ENCODE data around the gene DNAJC12.
"Not testable (repeated sequence)": the region's sequence is repeated elsewhere in the genome, so short reads cannot be mapped to it uniquely, and the experiment has no call there.

Gene DNAJC12

DNA sequence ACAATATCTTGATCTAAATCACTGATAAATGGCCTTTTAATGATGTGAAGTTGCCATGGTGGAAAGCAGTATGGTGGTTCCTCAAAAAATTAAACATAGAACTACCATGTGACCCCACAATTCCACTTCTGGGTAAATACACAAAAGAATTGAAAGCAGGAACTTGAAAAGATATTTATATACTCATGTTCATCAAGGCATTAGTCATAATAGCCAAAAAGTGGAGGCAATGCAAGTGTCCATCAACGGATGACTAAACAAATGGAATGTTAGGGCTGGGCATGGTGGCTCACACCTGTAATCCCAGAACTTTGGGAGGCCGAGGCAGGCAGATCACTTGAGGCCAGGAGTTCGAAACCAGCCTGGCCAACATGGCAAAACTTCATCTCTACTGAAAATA, 2.0 kb upstream of the DNAJC12 start:
- Histone ChIP-seq H3K36me3 (replicated peaks; ENCODE audit: low read depth, low read length) (no peaks in the 10 kb centered on the region), H4K20me1 (ENCODE audit: insufficient read depth, low read length) (no peaks in the 10 kb centered on the region), H3K27ac (ENCODE audit: low read length) (no peak overlapping the region), H2AFZ (ENCODE audit: low read depth, low read length) (no peak overlapping the region), H3K79me2 (ENCODE audit: low read length) (no peaks in the 10 kb centered on the region), H3K9ac (ENCODE audit: low read length) (no peak overlapping the region), H3K9me3 (ENCODE audit: insufficient read depth, low read length) (no peaks in the 10 kb centered on the region), H3K4me1 (ENCODE audit: low read length) (no peaks in the 10 kb centered on the region), H3K4me2 (ENCODE audit: low read length) (no peak overlapping the region), H3K4me3 (ENCODE audit: low read length) (no peak overlapping the region), H3K27me3 (ENCODE audit: low read depth, low read length) (no peaks in the 10 kb centered on the region)
- TF ChIP-seq, protein P1, sequence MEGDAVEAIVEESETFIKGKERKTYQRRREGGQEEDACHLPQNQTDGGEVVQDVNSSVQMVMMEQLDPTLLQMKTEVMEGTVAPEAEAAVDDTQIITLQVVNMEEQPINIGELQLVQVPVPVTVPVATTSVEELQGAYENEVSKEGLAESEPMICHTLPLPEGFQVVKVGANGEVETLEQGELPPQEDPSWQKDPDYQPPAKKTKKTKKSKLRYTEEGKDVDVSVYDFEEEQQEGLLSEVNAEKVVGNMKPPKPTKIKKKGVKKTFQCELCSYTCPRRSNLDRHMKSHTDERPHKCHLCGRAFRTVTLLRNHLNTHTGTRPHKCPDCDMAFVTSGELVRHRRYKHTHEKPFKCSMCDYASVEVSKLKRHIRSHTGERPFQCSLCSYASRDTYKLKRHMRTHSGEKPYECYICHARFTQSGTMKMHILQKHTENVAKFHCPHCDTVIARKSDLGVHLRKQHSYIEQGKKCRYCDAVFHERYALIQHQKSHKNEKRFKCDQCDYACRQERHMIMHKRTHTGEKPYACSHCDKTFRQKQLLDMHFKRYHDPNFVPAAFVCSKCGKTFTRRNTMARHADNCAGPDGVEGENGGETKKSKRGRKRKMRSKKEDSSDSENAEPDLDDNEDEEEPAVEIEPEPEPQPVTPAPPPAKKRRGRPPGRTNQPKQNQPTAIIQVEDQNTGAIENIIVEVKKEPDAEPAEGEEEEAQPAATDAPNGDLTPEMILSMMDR (IDR thresholded peaks at IDR 0.05; ENCODE audit: low read depth, low read length): no peak
- no peak for TF ChIP-seq EZH2phosphoT487 (IDR thresholded peaks at IDR 0.05; ENCODE audit: low read depth)

DNA sequence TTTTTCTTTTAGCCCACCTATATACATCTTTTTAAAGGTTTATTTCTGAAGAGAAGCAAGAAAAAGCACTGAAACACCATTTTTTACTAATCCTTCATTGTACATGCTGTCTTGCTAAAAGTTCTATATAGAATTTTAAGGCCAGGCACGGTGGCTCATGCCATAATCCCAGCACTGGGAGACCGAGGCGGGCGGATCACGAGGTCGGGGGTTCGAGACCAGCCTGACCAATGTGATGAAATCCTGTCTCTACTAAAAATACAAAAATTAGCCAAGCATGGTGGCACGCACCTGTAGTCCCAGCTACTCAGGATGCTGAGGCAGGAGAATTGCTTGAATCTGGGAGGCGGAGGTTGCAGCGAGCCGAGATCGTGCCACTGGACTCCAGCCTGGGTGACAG, 1.5 kb upstream of the DNAJC12 start:
- not testable (repeated sequence) for H3K27me3 ChIP-seq (ENCODE audit: low read depth, low read length); H3K36me3 ChIP-seq (replicated peaks; ENCODE audit: low read depth, low read length); H3K79me2 ChIP-seq (ENCODE audit: low read length); H3K9me3 ChIP-seq (ENCODE audit: insufficient read depth, low read length); H3K9ac ChIP-seq (ENCODE audit: low read length); H3K27ac ChIP-seq (ENCODE audit: low read length); H3K4me1 ChIP-seq (ENCODE audit: low read length); H3K4me3 ChIP-seq (ENCODE audit: low read length); H2AFZ ChIP-seq (ENCODE audit: low read depth, low read length); H4K20me1 ChIP-seq (ENCODE audit: insufficient read depth, low read length); H3K4me2 ChIP-seq (ENCODE audit: low read length)

DNA sequence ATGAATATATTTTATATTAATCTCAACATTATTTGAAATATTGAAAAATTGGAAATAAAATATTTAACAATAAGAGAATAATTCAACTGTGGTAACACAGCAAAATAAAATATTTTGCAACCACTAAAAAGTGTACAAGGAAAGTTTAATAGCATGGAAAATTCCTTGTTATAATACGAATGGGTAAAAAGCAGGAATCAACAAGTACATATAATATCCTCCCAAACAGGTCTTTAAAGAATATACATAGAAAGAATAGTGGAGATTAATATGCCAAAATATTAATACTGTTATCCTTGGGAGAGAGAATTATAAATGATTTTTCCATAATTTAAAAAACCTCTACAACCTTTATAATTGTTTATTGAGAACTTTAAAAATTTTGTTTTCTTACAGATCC, 1.0 kb downstream of the DNAJC12 start:
- H3K27me3 ChIP-seq (ENCODE audit: low read depth, low read length): no peaks in the 10 kb centered on the region
- TF ChIP-seq, protein P1 (IDR thresholded peaks at IDR 0.05; ENCODE audit: low read depth, low read length): no peak
- TF ChIP-seq EZH2phosphoT487 (IDR thresholded peaks at IDR 0.05; ENCODE audit: low read depth): no peak
- no peak overlapping the region for H3K9ac ChIP-seq (ENCODE audit: low read length)
- H3K9me3 ChIP-seq (ENCODE audit: insufficient read depth, low read length): no peaks in the 10 kb centered on the region
- H3K79me2 ChIP-seq (ENCODE audit: low read length): no peaks in the 10 kb centered on the region
- H3K4me2 ChIP-seq (ENCODE audit: low read length): no peak overlapping the region
- no peak overlapping the region for H3K27ac ChIP-seq (ENCODE audit: low read length)
- no peaks in the 10 kb centered on the region for H3K36me3 ChIP-seq (replicated peaks; ENCODE audit: low read depth, low read length)
- no peaks in the 10 kb centered on the region for H3K4me1 ChIP-seq (ENCODE audit: low read length)
- H3K4me3 ChIP-seq (ENCODE audit: low read length): no peak overlapping the region
- H4K20me1 ChIP-seq (ENCODE audit: insufficient read depth, low read length): no peaks in the 10 kb centered on the region
- no peak overlapping the region for H2AFZ ChIP-seq (ENCODE audit: low read depth, low read length)

DNA sequence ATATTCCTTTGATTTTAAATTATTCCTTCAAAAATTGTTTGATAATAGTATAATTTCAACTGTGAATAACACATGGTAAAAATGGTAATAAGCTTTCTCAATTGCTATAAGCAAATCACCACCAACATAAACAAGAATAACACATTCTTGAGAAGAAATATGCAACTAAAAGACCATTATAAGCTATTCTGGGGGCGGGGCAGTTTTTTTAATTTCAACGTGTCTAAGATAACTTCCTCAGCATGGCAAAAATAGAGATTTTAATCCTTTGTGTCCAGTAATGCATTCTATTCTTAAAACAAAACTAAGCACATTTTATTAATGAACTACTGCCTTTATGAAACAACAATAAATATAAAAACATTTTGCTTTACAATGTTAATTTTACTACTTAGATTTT, 1.5 kb downstream of the DNAJC12 start:
- Histone ChIP-seq H3K79me2 (ENCODE audit: low read length) (no peaks in the 10 kb centered on the region), H2AFZ (ENCODE audit: low read depth, low read length) (no peak overlapping the region), H3K9me3 (ENCODE audit: insufficient read depth, low read length) (no peaks in the 10 kb centered on the region), H3K4me2 (ENCODE audit: low read length) (no peak overlapping the region), H3K4me3 (ENCODE audit: low read length) (no peak overlapping the region), H3K9ac (ENCODE audit: low read length) (no peak overlapping the region), H3K27me3 (ENCODE audit: low read depth, low read length) (no peaks in the 10 kb centered on the region), H3K27ac (ENCODE audit: low read length) (no peak overlapping the region), H4K20me1 (ENCODE audit: insufficient read depth, low read length) (no peaks in the 10 kb centered on the region), H3K36me3 (replicated peaks; ENCODE audit: low read depth, low read length) (no peaks in the 10 kb centered on the region), H3K4me1 (ENCODE audit: low read length) (no peaks in the 10 kb centered on the region)
- no peak for TF ChIP-seq EZH2phosphoT487 (IDR thresholded peaks at IDR 0.05; ENCODE audit: low read depth)
- TF ChIP-seq, protein P1 (IDR thresholded peaks at IDR 0.05; ENCODE audit: low read depth, low read length): no peak

DNA sequence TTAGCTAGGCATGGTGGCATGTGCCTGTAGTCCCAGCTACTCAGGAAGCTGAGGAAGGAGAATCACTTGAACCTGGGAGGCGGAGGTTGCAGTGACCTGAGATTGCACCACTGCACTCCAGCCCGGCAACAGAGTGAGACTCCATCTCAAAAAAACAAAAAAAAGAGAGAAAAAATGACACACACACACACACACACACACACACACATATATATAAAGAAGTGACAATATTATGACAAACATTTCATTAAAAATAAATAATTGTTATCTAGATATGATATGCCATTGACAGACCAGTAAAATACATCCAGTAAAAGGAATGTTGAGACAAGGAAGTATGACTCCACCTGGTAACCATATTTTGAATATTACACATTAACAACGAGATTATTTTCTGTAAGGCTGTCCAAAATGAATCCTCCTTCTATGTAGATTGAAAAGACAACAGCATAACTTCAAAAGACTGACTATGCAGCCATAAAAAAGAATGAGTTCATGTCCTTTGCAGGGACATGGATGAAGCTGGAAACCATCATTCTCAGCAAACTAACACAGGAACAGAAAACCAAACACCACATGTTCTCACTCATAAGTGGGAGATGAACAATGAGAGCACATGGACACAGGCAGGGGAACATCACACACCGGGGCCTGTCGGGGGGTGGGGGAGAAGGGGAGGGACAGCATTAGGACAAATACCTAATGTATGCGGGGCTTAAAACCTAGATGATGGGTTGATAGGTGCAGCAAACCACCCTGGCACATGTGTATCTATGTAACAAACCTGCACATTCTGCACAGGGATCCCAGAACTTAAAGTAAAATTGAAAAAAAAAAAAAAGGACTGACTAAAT, 2.2 kb downstream of the DNAJC12 start:
- H2AFZ ChIP-seq (ENCODE audit: low read depth, low read length); H3K27me3 ChIP-seq (ENCODE audit: low read depth, low read length); H3K9me3 ChIP-seq (ENCODE audit: insufficient read depth, low read length); H3K4me1 ChIP-seq (ENCODE audit: low read length); H3K79me2 ChIP-seq (ENCODE audit: low read length); H3K4me2 ChIP-seq (ENCODE audit: low read length); H3K9ac ChIP-seq (ENCODE audit: low read length); H3K36me3 ChIP-seq (replicated peaks; ENCODE audit: low read depth, low read length); H3K4me3 ChIP-seq (ENCODE audit: low read length); H4K20me1 ChIP-seq (ENCODE audit: insufficient read depth, low read length); H3K27ac ChIP-seq (ENCODE audit: low read length): not testable (repeated sequence)
